ENCODE results near the gene VPS37C.

VPS37C gene

DNA sequence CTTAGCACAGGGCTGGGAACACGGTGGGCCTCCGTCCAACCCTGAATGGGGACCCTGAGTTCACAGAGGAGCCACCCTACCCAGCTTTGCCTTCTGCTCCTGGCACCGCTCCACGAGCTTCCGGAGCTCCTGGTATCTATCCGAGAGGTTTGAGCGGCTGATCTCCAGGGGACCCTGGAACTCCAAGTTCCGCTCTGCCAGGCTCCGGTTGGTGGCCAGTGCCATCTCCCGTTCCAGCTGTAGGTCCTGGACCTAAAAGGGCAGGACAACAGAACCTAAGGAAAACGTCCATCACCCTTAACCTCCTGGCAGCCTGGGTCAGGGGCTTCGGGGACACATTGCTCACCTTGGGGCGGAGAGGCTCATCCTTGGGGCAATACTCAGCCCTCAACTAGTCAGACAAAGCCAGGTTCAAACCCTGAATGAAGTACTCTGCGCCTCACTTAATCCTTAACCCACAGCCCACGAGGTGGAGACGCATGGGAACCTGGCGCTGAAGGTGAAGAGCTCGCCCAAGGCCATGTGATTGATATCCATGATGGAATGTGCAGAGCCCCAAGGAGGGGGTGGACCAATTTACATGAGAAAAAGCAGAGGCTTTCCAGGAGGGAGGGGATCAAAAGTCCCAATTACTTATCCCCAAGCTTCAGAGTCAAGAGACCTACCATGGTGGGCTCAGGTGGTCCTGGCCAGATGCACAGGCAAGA, 27.1 kb downstream of the VPS37C start:
- DNase-seq: no peak

DNA sequence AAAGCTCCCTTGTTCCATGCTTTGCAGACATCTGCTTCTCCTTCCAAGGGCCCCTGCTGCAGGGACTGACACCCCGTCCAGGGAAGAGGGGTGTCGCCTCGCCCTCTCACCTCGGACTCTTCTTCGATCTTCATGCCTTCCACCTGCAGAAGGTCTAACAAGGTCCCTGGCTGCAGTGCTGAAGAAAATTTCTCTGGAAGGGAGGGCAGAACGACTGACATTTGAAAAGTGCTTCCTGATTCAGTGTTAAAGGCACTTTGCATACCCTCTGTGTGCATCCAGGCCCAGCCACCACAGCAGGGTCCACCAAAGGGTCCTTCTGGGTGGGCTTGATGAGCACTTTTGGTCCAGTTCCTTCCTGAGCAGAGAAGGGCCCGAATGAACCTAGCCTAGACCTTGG, 28.1 kb downstream of the VPS37C start:
- DNase-seq: no peak

GRCh38 chr11:61132646-61133045, 28.6 kb downstream of the VPS37C start:
- no peak for DNase-seq

- DNase-seq: no peak
Observed at GRCh38 chr11:61131998-61132555, 29.1 kb downstream of the VPS37C start.

DNA sequence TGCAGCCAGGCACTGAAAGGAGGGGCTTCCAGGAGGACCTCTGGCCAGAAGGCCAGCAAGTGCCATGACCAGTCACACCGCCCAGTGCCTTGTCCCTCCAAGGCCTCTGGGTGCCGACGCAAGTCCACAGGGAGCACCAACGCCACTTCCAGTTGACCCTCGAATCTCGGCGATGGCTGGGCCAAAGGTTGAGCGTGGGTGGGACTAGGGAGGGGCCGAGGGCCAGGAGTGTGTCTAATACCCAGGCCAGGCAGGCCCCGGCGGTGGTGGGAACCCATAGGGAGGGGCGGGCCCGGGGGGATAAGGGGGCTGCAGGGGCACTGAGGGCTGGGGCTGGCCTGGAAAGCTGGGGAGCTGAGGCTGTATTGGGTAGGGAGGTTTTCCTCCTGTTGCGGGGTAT, 29.6 kb downstream of the VPS37C start:
- no peak for DNase-seq

GRCh38 chr11:61131186-61131585, 30.0 kb downstream of the VPS37C start:
- DNase-seq: no peak

DNA sequence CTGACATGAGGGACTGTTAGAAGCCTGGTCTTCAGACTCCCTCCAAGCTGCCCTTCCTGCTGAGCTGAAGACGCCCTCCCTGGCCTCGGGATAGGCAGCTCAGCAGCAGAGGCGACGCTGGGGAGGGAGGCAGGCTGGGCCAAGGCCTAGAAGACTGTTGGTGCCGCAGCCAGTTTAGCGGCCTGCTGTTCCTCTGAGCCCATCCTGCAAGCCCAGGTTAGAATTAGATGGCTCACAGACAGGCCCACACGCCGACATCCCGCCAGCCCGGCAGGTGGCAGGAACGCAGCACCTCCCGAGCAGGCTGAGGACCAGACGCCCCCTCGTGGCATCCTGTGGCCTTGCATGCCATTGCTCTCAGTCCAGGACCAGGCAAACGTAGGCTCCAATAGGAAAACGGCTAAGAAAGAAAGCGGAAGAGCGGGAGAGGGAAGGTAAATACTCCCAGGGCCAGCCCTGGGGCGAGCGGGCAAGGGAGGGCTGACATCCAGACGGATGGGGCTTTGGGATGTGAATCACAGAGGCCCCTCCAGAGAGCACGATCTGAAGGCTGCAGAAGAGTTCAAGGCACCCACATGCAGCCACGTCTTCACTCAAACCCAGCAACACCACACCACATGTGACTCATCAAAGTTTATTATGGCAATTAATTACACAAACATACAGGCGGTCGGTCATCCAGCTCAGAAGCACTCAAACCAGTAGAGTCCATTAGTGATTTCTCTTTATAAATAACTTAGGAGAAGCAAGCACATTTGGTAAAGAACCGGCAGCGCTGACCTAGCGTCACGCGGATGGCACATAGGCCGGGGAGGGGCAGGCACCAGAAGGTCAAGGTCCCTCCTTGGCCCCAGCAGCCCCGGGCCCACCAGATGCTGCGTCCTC, 31.3 kb downstream of the VPS37C start:
- peak; percentile 90 for DNase-seq

GRCh38 chr11:61128947-61129638, 32.1 kb downstream of the VPS37C start:
- DNase-seq: no peak

DNA sequence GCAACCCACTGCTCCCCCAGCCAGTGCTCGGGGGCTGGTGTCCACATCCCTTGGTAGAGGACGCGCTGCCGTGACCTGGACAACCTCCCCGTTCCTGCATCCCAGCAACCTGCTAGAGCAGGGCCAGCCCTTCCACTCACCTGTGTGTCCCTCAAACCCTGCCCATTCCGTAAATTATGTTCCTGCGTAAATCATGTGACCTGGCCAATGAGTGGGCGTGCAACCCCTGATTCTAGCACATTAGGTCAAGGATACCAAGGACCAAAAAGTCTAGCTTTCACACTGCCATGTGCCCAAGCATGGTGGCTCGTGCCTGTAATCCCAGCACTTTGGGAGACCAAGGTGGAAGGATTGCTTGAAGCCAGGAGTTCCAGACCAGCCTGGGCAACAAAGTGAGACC, 33.2 kb downstream of the VPS37C start:
- DNase-seq: no peak

- no peak for DNase-seq
Observed at GRCh38 chr11:61126256-61126655, 35.0 kb downstream of the VPS37C start.

GRCh38 chr11:61125310-61125684, 35.9 kb downstream of the VPS37C start:
- DNase-seq: no peak

DNA sequence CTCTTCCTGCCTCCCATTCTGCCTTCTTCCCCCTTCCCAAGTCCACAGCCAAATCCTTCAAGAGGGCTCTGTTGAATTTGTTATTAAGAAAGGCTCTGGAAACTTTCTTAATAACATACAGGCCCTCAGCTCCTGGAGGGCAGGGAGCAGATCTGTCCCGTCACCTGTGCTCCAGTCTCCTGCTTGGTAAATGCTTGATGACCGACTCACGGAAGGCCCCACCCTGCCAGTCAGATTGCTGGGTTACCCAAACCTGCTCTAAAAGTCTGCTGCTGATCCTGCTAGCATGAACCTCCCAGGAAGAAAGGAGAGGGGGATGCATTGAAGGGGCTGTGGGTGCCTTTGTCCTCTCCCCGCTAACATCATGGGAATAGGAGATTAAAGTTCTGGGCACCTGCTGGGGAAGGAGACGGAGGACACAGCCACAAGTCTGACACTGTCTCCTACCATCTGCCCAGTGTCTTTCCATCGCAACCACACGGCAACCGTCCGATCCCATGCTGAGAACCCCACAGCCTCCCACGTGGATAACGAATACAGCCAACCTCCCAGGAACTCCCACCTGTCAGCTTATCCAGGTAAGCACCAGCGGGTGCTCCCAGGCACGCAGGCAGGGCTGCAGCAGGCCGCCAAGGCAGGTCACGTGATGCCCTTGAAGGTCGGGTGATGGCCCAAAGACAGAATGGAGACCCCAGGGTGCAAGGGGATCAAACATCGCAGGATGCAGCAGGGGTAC, 36.5 kb downstream of the VPS37C start:
- no peak for DNase-seq

- no peak for DNase-seq
Observed at GRCh38 chr11:61123775-61124571, 37.3 kb downstream of the VPS37C start.

DNA sequence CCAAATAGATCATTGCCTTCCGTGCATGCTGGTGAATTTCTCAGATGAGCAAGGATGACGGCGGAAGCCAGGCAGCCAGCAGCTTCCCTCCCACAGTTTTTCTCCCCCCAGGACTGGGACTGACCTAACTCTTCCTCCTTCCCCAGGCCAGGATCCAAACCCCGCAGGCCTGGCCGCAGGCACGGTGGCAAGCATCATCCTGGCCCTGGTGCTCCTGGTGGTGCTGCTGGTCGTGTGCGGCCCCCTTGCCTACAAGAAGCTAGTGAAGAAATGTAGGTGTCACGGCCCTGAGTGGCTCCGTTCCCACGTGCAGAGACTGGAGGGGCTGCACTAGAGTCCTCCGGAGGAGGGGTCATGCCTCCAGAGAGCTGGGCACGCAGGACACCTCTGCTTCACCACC, 38.5 kb downstream of the VPS37C start:
- DNase-seq: no peak

DNA sequence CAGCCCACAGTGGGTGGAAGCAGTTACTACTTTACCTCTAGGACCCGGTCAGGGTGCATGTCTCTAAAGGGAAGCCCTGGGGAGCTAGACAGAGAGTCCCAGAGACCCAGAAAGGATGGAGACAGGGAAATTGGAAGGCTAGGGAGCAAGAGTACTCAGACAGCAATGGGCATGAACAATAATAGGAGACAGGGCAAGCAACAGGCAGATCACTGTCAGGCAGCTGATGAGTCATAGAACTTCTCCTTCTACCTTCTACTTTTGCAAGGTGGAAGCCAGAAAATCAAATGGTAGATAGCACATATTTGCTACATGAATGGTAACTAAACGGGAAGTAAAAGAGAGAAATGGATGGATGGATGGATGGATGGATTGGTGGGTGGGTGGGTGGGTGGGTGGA, 39.3 kb downstream of the VPS37C start:
- DNase-seq: no peak

GRCh38 chr11:61121192-61121831, 39.9 kb downstream of the VPS37C start:
- DNase-seq: no peak

DNA sequence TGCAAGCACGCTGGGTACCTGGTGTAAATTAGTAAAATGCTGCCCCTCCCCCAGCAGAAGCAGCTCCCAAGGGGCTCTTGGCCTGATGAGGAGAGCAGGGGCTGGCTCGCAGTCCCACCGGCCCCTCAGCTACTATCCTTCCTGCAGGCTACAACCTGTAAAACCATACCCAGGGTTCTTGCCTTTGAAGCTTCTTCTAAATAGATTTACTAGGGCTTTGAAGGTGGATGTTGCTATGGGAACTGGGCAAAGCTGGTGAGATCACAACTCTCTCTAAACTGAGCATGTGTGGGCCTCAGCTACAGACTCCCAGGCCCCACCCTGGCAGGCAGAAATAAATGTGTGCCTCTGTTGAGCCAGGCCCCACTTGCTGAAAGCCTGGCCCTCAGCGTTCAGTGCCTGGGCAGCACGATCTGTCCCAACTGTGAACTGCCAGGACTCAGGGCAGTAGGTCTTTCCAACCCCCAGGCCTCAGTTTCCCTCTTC, 40.5 kb downstream of the VPS37C start:
- DNase-seq: no peak

- no peak for DNase-seq
Observed at GRCh38 chr11:61120099-61120705, 41.0 kb downstream of the VPS37C start.

GRCh38 chr11:61119571-61119970, 41.7 kb downstream of the VPS37C start:
- no peak for DNase-seq

GRCh38 chr11:61119055-61119454, 42.2 kb downstream of the VPS37C start:
- no peak for DNase-seq
